GM23248 (cell line): ENCODE results near the gene UBAC2.

Experiments used
- EZH2 ChIP-seq: fragments of 200-600 bp; sonication (generic); IDR thresholded peaks from 2 replicates; pipeline ENCODE4 v1.6.1; 2018; ENCODE audit warnings: antibody characterized with exemption, mild to moderate bottlenecking; ENCODE audit not compliant: insufficient read depth, poor library complexity, severe bottlenecking
- EZH2phosphoT487 ChIP-seq: fragments of 200-600 bp; sonication (generic); IDR thresholded peaks from 2 replicates; pipeline ENCODE4 v1.6.1; 2018; ENCODE audit warnings: antibody characterized with exemption, moderate library complexity, mild to moderate bottlenecking, low read depth; ENCODE audit not compliant: insufficient read depth

- TF ChIP-seq EZH2 (no peak), EZH2phosphoT487 (no peak)
Observed at GRCh38 chr13:99278843-99279242, 78.2 kb downstream of the UBAC2 start.
